IPS DF 6.9 (cell line): Measurements from ENCODE around the gene MAP4K4.

Source experiments
- DNase-seq: peaks from one replicate; pipeline ENCODE4 v3.0.0-alpha.2; 2013; ENCODE audit warnings: low read depth, low spot score
- H3K27ac ChIP-seq: one replicate; pipeline ENCODE4 v1.5.1; 2013; ENCODE audit warnings: low read length, control low read depth
- H3K27me3 ChIP-seq: 2 replicates; pipeline ENCODE4 v1.6.1; 2013; ENCODE audit warnings: mild to moderate bottlenecking, low read length; ENCODE audit not compliant: control insufficient read depth, insufficient read depth
- H3K36me3 ChIP-seq: 2 replicates; pipeline ENCODE4 v1.6.1; 2013; ENCODE audit warnings: low read length; ENCODE audit not compliant: control insufficient read depth, insufficient read depth
- H3K4me1 ChIP-seq: 2 replicates; pipeline ENCODE4 v1.6.1; 2013; ENCODE audit warnings: low read length; ENCODE audit not compliant: control insufficient read depth, insufficient read depth
- H3K4me3 ChIP-seq: 2 replicates; pipeline ENCODE4 v1.5.1; 2013; ENCODE audit warnings: mild to moderate bottlenecking, low read length
- H3K9me3 ChIP-seq: 2 replicates; pipeline ENCODE4 v1.6.1; 2013; ENCODE audit warnings: low read length, inconsistent platforms; ENCODE audit not compliant: control insufficient read depth, insufficient read depth
- WGBS: extraction: QIAGEN DNeasy Blood & Tissue Kit; methylation state at CpG from one replicate; pipeline ENCODE4 v1.1.7; 2013; ENCODE audit warnings: mixed read lengths, missing lambda C conversion rate; ENCODE audit not compliant: insufficient read length, insufficient coverage; 5-methylcytosine and 5-hydroxymethylcytosine counted together

The MAP4K4 gene

DNA sequence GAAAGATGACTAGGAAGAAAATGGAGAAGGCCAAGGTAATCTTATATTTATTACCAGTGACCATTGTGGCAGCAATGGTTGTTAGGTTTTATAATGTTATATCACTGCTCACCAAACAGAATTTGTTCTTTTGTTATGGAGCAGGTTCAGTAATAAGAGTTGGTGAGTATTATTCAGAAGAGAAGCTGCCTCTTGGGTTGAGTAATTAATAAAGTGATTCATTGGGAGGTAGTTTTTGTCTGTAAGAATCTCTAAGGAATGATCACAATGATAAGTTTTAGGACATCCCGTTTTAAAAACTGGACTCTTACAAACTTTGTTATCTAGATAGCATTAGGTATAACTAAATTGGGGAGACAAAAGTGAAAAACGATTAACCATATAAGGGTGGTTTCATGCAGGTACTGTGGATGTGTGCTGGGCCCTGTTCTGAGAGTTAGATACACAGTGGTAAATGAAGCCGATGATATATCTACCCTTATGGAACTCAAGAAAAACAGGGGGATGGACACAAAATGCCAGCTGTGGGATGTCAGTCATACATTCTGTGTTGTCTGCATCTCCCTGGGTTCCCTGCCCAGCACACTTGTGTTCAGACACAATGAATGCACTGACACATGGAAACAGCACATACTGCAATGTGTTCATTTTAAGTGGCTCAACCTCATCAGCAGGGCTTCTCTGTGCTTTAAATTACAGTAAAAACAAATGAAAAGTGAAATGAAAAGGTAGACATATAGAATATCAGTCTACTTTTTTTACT lies 7.5 kb downstream of the MAP4K4 start:
- no CpG with 5 or more reads among the region's 3 CpGs for WGBS
- H3K4me1 ChIP-seq: peaks cover 1% of the 10 kb centered on the region; the same call in 1 of the 2 replicates
- H3K4me3 ChIP-seq: no peak overlapping the region

DNA sequence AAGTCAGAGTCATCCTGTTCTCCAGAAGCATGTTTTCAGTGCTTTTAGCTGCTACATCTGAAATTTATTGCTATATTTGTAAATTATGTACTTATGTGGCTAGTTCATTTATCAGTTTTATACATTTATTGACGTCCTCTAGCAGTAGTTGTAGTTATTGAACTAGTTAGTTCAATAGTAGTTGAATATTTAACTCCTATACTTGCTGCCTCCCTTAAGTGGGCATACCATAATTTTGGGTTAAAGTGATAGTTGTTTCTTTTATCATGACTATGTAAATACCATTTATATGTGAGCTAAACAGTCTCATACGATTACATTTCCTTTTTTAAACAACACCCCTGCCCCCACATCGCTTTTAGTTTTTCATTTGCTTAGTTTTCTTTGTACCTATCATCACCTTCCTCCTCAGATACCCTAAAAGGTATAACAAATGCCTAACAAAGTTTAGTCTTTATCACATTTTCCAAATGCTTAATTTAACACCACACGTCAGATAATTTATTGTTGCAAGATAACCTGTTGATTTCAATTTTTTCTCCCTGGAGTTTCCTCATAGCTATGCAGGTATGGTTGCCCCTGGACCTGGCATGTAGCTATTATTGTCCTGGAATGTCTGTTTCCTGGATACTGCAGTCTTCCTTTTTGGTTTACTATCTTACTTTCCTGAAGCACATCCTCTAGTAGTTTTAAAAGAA lies 8.8 kb downstream of the MAP4K4 start:
- 100% methylated on average over 1 of the region's 4 CpGs for whole genome bisulfite sequencing
- Histone ChIP-seq H3K9me3 (no peaks in the 10 kb centered on the region), H3K27ac (no peak overlapping the region), H3K4me1 (peaks cover 1% of the 10 kb centered on the region; the same call in 1 of the 2 replicates), H3K36me3 (no peaks in the 10 kb centered on the region; the same call in 1 of the 2 replicates), H3K27me3 (no peaks in the 10 kb centered on the region), H3K4me3 (no peak overlapping the region)
- no peak for DNase-seq

More for the DNA sequence above, 7.5 kb downstream of the MAP4K4 start:
- Histone ChIP-seq H3K27ac (no peak overlapping the region), H3K27me3 (no peaks in the 10 kb centered on the region), H3K36me3 (no peaks in the 10 kb centered on the region; the same call in 1 of the 2 replicates), H3K9me3 (no peaks in the 10 kb centered on the region)
- DNase-seq: no peak

GRCh38 chr2:101706819-101707177 lies 9.3 kb downstream of the MAP4K4 start:
- Histone ChIP-seq H3K27ac (no peak overlapping the region), H3K4me1 (peaks cover 1% of the 10 kb centered on the region; the same call in 1 of the 2 replicates), H3K9me3 (no peaks in the 10 kb centered on the region), H3K4me3 (no peak overlapping the region), H3K36me3 (no peaks in the 10 kb centered on the region; the same call in 1 of the 2 replicates), H3K27me3 (no peaks in the 10 kb centered on the region)
- no peak for DNase-seq
- no CpG with 5 or more reads among the region's 1 CpG for WGBS

- WGBS: no CpG with 5 or more reads among the region's 1 CpG
- H3K27me3 ChIP-seq: no peaks in the 10 kb centered on the region
- H3K4me3 ChIP-seq: no peak overlapping the region
- DNase-seq: no peak
- no peaks in the 10 kb centered on the region for H3K9me3 ChIP-seq
- no peak overlapping the region for H3K27ac ChIP-seq
- no peaks in the 10 kb centered on the region for H3K36me3 ChIP-seq
- no peaks in the 10 kb centered on the region for H3K4me1 ChIP-seq
Measured at GRCh38 chr2:101710036-101710435, 12.5 kb downstream of the MAP4K4 start.

GRCh38 chr2:101710471-101711318 lies 13.2 kb downstream of the MAP4K4 start:
- WGBS: no CpG with 5 or more reads among the region's 7 CpGs
- no peak overlapping the region for H3K4me3 ChIP-seq
- H3K9me3 ChIP-seq: no peaks in the 10 kb centered on the region
- no peaks in the 10 kb centered on the region for H3K4me1 ChIP-seq
- H3K27ac ChIP-seq: no peak overlapping the region
- H3K36me3 ChIP-seq: no peaks in the 10 kb centered on the region
- DNase-seq: no peak
- H3K27me3 ChIP-seq: no peaks in the 10 kb centered on the region

GRCh38 chr2:101714118-101714517 lies 16.6 kb downstream of the MAP4K4 start:
- DNase-seq: no peak

GRCh38 chr2:101717071-101717845 lies 19.8 kb downstream of the MAP4K4 start:
- no peak overlapping the region for H3K27ac ChIP-seq
- H3K4me1 ChIP-seq: peaks cover 1% of the 10 kb centered on the region; the same call in 1 of the 2 replicates
- no peak for DNase-seq
- no peaks in the 10 kb centered on the region for H3K27me3 ChIP-seq
- WGBS: 100% methylated on average over 2 of the region's 9 CpGs
- H3K9me3 ChIP-seq: no peaks in the 10 kb centered on the region
- H3K4me3 ChIP-seq: no peak overlapping the region
- H3K36me3 ChIP-seq: no peaks in the 10 kb centered on the region

More at GRCh38 chr2:101714118-101714517, 16.6 kb downstream of the MAP4K4 start:
- WGBS: no CpG with 5 or more reads among the region's 3 CpGs
- Histone ChIP-seq H3K4me3 (no peak overlapping the region), H3K36me3 (no peaks in the 10 kb centered on the region), H3K27ac (no peak overlapping the region), H3K4me1 (peaks cover 1% of the 10 kb centered on the region; the same call in 1 of the 2 replicates), H3K27me3 (no peaks in the 10 kb centered on the region), H3K9me3 (no peaks in the 10 kb centered on the region)

DNA sequence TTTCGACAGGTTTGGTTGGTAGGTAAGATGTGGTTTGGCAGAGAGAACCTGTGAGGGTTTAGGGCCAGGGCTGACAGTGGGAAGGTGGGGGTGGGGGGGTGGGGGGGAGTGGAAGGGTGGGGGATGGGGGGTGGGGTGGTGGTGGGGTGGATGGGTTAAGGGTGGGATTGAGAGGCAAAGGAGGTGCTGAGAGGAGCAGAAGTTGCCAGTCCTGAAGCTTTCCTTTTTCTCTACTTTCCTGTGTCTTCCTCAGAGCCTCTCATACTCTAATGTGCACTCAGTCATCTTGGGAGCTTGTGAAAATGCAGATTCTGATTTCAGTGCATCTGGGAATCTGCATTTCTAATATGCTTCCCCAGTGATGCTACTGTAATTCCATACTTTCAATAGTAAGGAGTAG lies 21.0 kb downstream of the MAP4K4 start:
- WGBS: no CpG with 5 or more reads among the region's 1 CpG
- no peaks in the 10 kb centered on the region for H3K36me3 ChIP-seq
- peaks cover 1% of the 10 kb centered on the region; the same call in 1 of the 2 replicates for H3K4me1 ChIP-seq
- no peak for DNase-seq
- H3K4me3 ChIP-seq: no peak overlapping the region
- no peaks in the 10 kb centered on the region for H3K27me3 ChIP-seq
- H3K9me3 ChIP-seq: no peaks in the 10 kb centered on the region
- H3K27ac ChIP-seq: no peak overlapping the region

GRCh38 chr2:101718993-101719571 lies 21.6 kb downstream of the MAP4K4 start:
- DNase-seq: no peak
- Histone ChIP-seq H3K4me3 (no peak overlapping the region), H3K27me3 (no peaks in the 10 kb centered on the region), H3K36me3 (no peaks in the 10 kb centered on the region), H3K4me1 (peaks cover 2% of the 10 kb centered on the region; the same call in 1 of the 2 replicates), H3K27ac (no peak overlapping the region), H3K9me3 (no peaks in the 10 kb centered on the region)
- WGBS: no CpG with 5 or more reads among the region's 1 CpG
